Measurements from ENCODE around the gene IQCH. TPM values are rescaled to one million over a fixed set of nuclear protein-coding genes. Genes with fewer than 3 reads are reported as not detected.
"Not testable (repeated sequence)": the region's sequence is repeated elsewhere in the genome, so short reads cannot be mapped to it uniquely, and the experiment has no call there.

IQCH gene
- total RNA-seq, 1 experiment from 2014 or later = 5.7 TPM

DNA sequence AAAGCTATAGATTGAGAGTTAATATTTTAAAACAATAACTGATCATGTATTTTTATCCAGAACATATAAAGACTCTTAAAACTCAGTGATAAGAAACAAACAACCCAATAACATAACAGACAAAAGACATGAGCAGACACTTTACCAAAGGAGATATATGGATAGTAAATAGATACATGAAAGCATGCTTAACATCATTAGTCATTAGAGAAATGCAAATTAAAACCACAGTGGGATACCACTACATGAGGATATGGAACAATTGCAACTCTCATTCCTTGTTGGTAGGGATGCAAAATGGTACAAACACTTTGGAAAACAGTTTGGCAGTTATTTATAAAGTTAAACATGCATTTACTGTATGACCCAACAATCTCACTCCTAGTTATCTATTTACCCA lies 95.0 kb downstream of the IQCH start:
- DNase-seq (ENCODE audit: extremely low read depth, low read depth) = no peak

GRCh38 chr15:67350042-67350441 lies 95.5 kb downstream of the IQCH start:
- no peak for DNase-seq (ENCODE audit: extremely low read depth, low read depth)

- DNase-seq (ENCODE audit: extremely low read depth, low read depth) = no peak
Measured at GRCh38 chr15:67358391-67358790, 103.8 kb downstream of the IQCH start.

DNA sequence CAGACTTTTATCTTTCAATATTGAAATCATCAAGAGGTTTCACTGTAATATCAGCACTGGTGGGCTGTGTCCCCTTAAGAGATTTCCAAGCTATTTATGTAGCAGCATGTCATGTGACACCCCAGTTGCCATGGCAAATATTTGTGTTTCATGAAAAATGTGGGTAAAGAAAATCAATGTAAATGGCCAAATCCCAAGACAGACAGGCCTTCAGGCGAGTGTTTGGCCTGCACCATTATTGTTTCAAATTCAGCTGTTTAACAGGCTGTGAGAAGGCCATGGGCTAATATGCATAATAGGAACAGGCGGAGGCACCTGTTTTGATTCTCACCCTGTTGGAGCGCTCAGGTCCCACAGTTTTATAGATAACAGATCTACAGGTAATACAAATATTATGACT lies 104.2 kb downstream of the IQCH start:
- DNase-seq (ENCODE audit: extremely low read depth, low read depth) = no peak

DNA sequence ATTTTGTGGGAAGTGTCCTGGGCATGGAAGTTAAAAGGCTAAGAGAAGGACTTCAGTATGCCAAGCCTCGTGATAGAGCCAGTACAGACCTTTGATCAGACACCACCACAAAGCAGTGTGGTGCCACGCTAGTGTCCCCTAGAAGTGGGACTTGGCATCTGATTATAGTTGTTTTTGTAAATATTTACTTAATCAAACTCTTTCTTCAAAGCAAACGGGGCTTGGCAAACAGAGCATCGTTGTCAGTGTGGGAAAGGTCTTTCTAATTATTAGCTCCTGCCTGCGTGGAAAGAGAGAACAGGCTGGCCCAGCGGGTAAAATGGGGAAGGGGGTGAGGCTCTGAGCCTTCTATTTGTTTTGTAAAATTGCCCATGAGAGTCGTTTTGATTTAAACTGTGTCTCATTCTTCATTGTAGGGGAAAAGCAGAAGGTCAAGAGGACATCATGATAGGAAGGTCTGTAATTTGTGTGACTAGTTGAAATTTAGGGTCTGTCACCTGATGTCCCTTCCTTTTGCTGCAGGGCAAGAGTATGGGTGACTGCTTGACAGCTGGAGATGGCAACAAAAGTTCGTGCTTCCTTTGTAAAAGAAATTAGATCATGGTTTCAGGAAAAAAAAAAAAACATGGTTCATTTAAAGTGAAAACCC lies 105.0 kb downstream of the IQCH start:
- DNase-seq (ENCODE audit: extremely low read depth, low read depth) = no peak

DNA sequence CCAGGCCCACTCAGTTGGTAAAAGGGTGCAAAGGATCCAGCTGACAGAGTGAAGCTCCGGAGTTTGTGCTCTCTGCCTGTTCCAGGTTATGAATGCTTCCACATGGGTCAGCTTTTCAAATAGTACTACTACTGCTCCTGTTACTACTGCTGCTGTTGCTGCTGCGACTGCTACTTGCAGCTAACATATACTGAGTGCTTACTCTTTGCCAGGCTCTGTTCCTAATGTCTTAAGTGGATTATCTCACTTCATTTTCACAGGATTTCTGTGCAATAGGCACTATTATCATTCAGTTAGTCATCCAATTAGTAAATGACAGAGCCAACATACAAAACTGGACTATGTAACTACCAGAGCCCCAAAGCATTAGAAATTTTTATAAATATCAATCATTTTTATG lies 106.5 kb downstream of the IQCH start:
- no peak for DNase-seq (ENCODE audit: extremely low read depth, low read depth)

DNA sequence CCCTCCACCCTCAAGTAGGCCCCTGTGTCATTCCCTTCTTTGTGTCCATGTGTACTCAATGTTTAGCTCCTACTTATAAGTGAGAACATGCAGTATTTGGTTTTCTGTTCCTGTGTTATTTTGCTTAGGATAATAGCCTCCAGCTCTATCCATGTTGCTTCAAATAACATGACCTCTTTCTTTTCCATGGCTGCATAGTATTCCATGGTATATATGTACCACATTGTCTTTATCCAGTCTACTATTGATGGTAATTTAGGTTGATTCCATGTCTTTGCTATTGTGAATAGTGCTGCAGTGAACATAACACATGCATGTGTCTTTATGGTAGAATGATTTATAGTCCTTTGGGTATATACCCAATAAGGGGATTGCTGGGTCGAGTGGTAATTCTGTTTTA lies 109.1 kb downstream of the IQCH start:
- DNase-seq (ENCODE audit: extremely low read depth, low read depth) = not testable (repeated sequence)

DNA sequence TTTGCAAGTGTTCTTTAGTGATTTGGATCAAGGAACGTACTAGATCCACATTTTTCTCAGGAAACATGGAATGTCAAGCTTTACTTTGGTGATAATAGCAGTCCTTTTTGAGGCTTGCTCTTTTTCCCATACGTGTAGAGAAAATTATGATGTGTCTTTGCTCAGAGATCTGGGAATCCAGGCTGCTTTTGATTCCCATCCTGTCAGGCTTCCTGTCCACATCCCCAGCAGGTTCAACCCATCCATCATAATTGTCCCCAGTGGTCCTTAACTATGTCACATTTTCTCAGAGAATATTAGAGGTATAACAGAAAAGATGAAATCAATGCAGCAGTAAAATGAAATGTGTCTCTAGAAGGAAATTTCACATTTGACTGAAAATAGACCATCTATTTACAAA lies 111.4 kb downstream of the IQCH start:
- DNase-seq (ENCODE audit: extremely low read depth, low read depth) = no peak

DNA sequence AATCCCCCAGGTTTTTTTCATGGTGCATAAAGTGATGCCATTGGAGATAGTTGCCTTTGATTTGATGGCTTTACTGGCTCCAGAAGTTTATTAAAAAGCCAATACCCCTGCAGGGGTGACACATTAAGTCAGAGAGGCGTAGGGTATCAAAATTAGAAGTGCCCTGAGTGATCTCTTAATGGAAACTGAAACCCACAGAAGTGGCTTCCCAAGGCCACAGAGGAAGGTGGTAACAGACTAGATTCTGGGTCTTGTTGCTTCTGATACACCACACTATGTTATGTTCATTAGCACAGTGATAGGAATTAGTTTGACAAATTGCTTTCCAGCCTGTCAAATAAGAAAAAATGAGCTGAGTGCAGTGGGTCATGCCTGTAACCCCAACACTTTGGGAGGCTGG lies 112.3 kb downstream of the IQCH start:
- DNase-seq (ENCODE audit: extremely low read depth, low read depth) = no peak

DNA sequence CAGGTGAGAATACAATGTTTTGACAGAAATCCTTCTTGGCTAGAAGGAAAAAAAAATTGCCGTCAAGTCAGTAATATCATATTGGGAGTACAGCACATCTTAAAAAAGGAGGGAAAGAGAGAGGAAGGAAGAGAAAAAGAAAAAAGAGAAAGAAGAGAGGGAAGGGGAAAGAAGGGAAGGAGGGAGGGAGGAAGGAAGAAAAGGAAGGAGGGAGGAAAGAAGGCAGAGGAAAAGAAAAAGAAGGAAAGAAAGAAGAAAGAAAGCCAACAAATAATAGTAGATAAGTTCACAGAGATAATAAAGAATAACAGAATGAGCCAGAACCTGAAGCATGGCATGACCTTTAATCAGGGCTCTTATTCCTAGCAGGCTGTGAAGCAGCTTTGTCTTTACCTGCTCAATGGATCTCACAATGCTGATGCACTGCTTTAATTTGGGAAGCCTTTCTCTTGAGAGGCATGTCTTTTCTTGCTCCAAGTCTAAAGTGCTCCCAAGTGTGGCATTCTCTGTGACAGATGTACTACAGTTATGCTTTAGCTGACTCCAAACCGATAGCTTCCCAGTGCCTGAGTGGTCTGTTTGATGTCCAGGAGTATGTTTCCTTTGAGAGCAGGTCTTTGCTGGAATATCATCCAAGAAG lies 114.9 kb downstream of the IQCH start:
- DNase-seq (ENCODE audit: extremely low read depth, low read depth) = no peak

- DNase-seq (ENCODE audit: extremely low read depth, low read depth) = no peak
Measured at GRCh38 chr15:67370206-67370954, 115.8 kb downstream of the IQCH start.

DNA sequence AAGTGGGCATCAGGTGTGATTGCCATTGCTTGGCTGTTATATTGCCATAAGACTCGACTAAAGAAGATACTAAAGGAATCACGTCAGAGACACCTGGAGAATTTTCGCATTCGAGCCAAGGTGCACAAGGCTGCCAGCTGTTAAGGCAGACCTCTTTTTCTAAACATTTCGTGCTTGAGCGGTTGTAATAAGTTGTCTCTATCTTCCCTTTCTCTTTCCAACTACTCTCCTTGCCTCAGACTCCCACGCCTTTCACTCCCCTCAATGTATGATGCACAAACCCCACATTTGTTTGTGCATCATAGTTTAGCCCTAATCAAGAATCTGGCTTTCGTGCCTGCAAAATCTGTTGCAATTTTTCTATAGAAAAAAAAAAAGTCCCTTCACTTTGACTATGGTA lies 118.0 kb downstream of the IQCH start:
- no peak for DNase-seq (ENCODE audit: extremely low read depth, low read depth)

GRCh38 chr15:67372986-67373675 lies 118.5 kb downstream of the IQCH start:
- DNase-seq (ENCODE audit: extremely low read depth, low read depth) = no peak

- peak; percentile 5 for DNase-seq (ENCODE audit: extremely low read depth, low read depth)
Measured at GRCh38 chr15:67373971-67374370, 119.4 kb downstream of the IQCH start.

GRCh38 chr15:67379530-67379929 lies 124.9 kb downstream of the IQCH start:
- DNase-seq (ENCODE audit: extremely low read depth, low read depth) = no peak

- DNase-seq (ENCODE audit: extremely low read depth, low read depth) = no peak
Measured at GRCh38 chr15:67380921-67381320, 126.3 kb downstream of the IQCH start.

- DNase-seq (ENCODE audit: extremely low read depth, low read depth) = no peak
Measured at GRCh38 chr15:67381416-67382045, 126.9 kb downstream of the IQCH start.

DNA sequence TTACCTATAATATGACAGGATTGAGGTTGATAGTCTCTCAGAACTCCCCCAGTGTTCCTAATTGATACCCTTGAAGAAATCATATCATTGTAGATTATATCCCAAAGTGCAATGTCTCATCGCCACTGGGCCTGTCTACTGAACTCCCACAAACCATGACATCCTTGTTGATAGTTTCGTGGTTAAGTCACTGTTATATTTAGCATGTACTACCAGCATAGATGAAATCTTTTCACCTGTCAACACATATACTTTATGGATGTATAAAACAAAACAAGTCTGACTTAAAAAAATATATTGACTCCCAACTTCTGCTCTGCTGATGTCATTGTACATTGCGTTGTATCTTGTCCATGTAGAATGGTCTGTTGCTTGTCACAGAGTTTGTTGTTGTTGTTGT lies 128.1 kb downstream of the IQCH start:
- DNase-seq (ENCODE audit: extremely low read depth, low read depth) = no peak

- DNase-seq (ENCODE audit: extremely low read depth, low read depth) = no peak
Measured at GRCh38 chr15:67383899-67384298, 129.3 kb downstream of the IQCH start.

DNA sequence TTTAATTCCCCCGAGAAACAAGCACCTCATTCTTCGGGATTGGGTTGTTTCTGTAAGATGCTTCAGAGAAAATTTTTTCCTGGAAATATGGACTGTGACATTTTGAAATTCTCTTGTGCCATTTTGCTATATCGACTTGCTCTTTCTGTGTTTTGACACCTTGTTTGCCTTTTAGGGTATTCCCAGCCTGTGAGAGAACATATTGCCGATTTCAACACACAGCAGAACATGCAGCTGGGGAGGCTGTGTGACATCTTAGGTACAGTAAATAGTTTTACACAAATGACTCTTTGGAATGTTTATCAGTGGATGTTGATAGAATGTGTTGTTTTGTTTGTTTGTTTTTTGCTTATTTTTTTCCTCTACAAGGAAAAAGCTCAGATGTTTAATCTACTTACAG lies 130.2 kb downstream of the IQCH start:
- DNase-seq (ENCODE audit: extremely low read depth, low read depth) = no peak

DNA sequence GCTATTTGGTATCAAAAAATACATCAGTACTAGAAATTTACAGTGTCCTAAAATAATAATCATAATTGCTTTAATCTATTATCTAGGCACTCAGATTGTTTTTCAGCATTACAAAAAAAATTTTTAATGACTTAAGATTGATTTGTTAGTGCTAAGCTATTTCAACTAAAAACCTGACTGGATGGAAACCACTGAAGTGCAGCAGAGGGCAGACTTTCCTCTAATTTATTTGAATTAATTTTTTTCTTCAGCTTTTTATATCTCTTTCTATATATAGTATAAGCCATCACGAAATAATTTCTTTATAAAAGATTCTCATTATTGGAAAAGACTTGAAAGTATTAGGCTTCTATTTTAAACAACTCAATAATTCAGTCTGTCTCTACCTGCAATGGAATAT lies 131.4 kb downstream of the IQCH start:
- no peak for DNase-seq (ENCODE audit: extremely low read depth, low read depth)

Measured in NCI-H460 (cell line).